GM18505 (cell line): Measurements from ENCODE around the gene MARVELD2.

Experiments
- ATAC-seq: cut with Tn5 transposase; IDR thresholded peaks from one replicate; pipeline ENCODE4 v1.9.1; 2021; ENCODE audit not compliant: unreplicated experiment
- POLR2A ChIP-seq: IDR thresholded peaks from 4 replicates; pipeline ENCODE4 v1.6.1; 2011; ENCODE audit warnings: borderline replicate concordance; ENCODE audit not compliant: insufficient read depth, insufficient read length; ENCODE audit errors: extremely low read depth

MARVELD2 gene

GRCh38 chr5:69493396-69494133 is 78.6 kb downstream of the MARVELD2 start:
- TF ChIP-seq POLR2A = no peak

More at GRCh38 chr5:69493396-69494133, 78.6 kb downstream of the MARVELD2 start:
- ATAC-seq = no peak
